K562 (cell line): Measurements from ENCODE around the gene SLC1A7. TPM values are rescaled to one million over a fixed set of nuclear protein-coding genes. Genes with fewer than 3 reads are reported as not detected.

ENCODE experiments used
- ATAC-seq: fragments of 200-7000 bp; cut with Tn5 transposase; 3 replicates; pipeline ENCODE4 v1.9.1; 2020; ENCODE audit warnings: moderate library complexity
- BruUV-seq: library from RNA; stranded (reverse); fragments of 400-500 nt; replicated peaks from 2 replicates; lab custom pipeline; 2021; lab: Mats Ljungman, UMichigan
- CTCF ChIA-PET: fragments of 300-600 bp; formaldehyde crosslinking; extraction: SDS; loops from one replicate; lab custom pipeline; 2021; ENCODE audit warnings: low intra/inter-chr PET ratio; lab: Yijun Ruan, JAX
- POLR2A ChIA-PET: fragments of 300-600, 350-650 bp; sonication (Branson Sonifier 250); formaldehyde crosslinking; extraction: SDS; loops from one replicate; lab custom pipeline; 2021; ENCODE audit warnings: antibody characterized with exemption, inconsistent platforms; lab: Yijun Ruan, JAX
- DNase-seq, 4 experiments: peaks; one replicate each; pipeline versions ENCODE4 v3.0.0 to v3.0.0-alpha.2; 2011 to 2018; ENCODE audit warnings: low spot score in 3 of 4, mixed read lengths in 3 of 4; ENCODE audit errors: extremely low read depth in 1 of 4
- FAIRE-seq: peaks from 2 replicates; lab custom pipeline; 2011; peaks lifted over from hg19 to GRCh38; lab: Jason Lieb, UNC
- H2AFZ ChIP-seq: 2 replicates; pipeline ENCODE4 v1.6.0; 2011; ENCODE audit warnings: low read depth, low read length, control low read depth, inconsistent platforms
- H3K27ac ChIP-seq: fragments of 200-600 bp; 3 replicates; pipeline ENCODE4 v1.8.0; 2011; ENCODE audit warnings: low read depth, mild to moderate bottlenecking, control low read depth, inconsistent platforms, low read length, moderate library complexity, mixed read lengths; ENCODE audit errors: extremely low read depth
- H3K27me3 ChIP-seq, 2 experiments: fragments of 300-600 bp in 1 of 2; 2 replicates in 1 of 2; 3 replicates in 1 of 2; pipeline versions ENCODE4 v1.6.0 to v1.8.0; 2011; ENCODE audit warnings: inconsistent platforms in 2 of 2, low read length in 2 of 2, mild to moderate bottlenecking in 1 of 2, mixed read lengths in 1 of 2, moderate library complexity in 1 of 2; ENCODE audit not compliant: control insufficient read depth in 2 of 2, insufficient read depth in 2 of 2
- H3K36me3 ChIP-seq: fragments of 300-600 bp; 3 replicates; pipeline ENCODE4 v1.8.0; 2011; ENCODE audit warnings: mild to moderate bottlenecking, low read length, inconsistent platforms; ENCODE audit not compliant: control insufficient read depth, insufficient read depth
- H3K4me1 ChIP-seq, 2 experiments: fragments of 200-600 bp in 1 of 2; replicated peaks in 1 of 2; 2 replicates in 1 of 2; 3 replicates in 1 of 2; pipeline versions ENCODE4 v1.5.1 to v1.8.0; 2011; ENCODE audit warnings: inconsistent platforms in 2 of 2, low read length in 2 of 2, mild to moderate bottlenecking in 1 of 2, mixed read lengths in 1 of 2, moderate library complexity in 1 of 2; ENCODE audit not compliant: control insufficient read depth in 2 of 2, insufficient read depth in 2 of 2
- H3K4me2 ChIP-seq: 2 replicates; pipeline ENCODE4 v1.6.1; 2011; ENCODE audit warnings: low read length, control low read depth, inconsistent platforms, mixed read lengths; ENCODE audit not compliant: insufficient read depth
- H3K4me3 ChIP-seq: fragments of 200-600 bp; sonication (generic), shearing (Covaris generic); 2 replicates; pipeline ENCODE4 v1.5.1; 2016; ENCODE audit warnings: control low read depth, inconsistent platforms
- H3K79me2 ChIP-seq: fragments of 200-600 bp; 3 replicates; pipeline ENCODE4 v1.8.0; 2011; ENCODE audit warnings: low read length, inconsistent platforms; ENCODE audit not compliant: control insufficient read depth, insufficient read depth
- H3K9ac ChIP-seq, 2 experiments: 2 replicates each; pipeline versions ENCODE4 v1.6.0 to v1.6.1; 2011; ENCODE audit warnings: low read depth in 2 of 2, low read length in 2 of 2, control low read depth in 1 of 2, inconsistent platforms in 1 of 2, mild to moderate bottlenecking in 1 of 2, mixed read lengths in 1 of 2; ENCODE audit not compliant: insufficient read depth in 1 of 2
- H3K9me1 ChIP-seq: one replicate; pipeline ENCODE4 v1.6.0; 2011; ENCODE audit warnings: inconsistent platforms, mild to moderate bottlenecking, low read length, moderate library complexity; ENCODE audit not compliant: control insufficient read depth, insufficient read depth
- H3K9me3 ChIP-seq: replicated peaks from 2 replicates; pipeline ENCODE4 v1.5.1; 2011; ENCODE audit warnings: low read depth, low read length, inconsistent platforms; ENCODE audit not compliant: control insufficient read depth, insufficient read depth
- H4K20me1 ChIP-seq: replicated peaks from 2 replicates; pipeline ENCODE4 v1.6.1; 2011; ENCODE audit warnings: low read length, inconsistent platforms, mixed read lengths; ENCODE audit not compliant: control insufficient read depth, insufficient read depth
- ARID2 ChIP-seq: fragments of 450-650 bp; IDR thresholded peaks from 2 replicates; pipeline ENCODE4 v1.6.1; 2017; ENCODE audit warnings: antibody characterized with exemption, mild to moderate bottlenecking
- FOSL1 ChIP-seq: fragments of 200-800 bp; sonication (Bioruptor generic); conservative IDR thresholded peaks from 2 replicates; pipeline ENCODE4 v1.6.1; 2016; ENCODE audit warnings: missing genetic modification characterization, missing compliant biosample characterization
- NEUROD1 ChIP-seq: fragments of 150-350 bp; IDR thresholded peaks from 2 replicates; pipeline ENCODE4 v1.6.1; 2014; ENCODE audit warnings: borderline replicate concordance, low read length, low read depth; ENCODE audit not compliant: partially characterized antibody
- NR2C2 ChIP-seq, 2 experiments: fragments of 200-800 bp in 1 of 2; sonication (Bioruptor generic) in 1 of 2; sonication (generic) in 1 of 2; formaldehyde crosslinking in 1 of 2; IDR thresholded peaks; 2 replicates each; pipeline versions ENCODE4 v1.6.1 to v1.8.0; 2016 to 2022; ENCODE audit warnings: mild to moderate bottlenecking in 1 of 2, missing compliant biosample characterization in 1 of 2, missing genetic modification characterization in 1 of 2, missing genetic modification reagents in 1 of 2
- NR4A1 ChIP-seq, 2 experiments: fragments of 250-450 bp in 1 of 2; fragments of 450-650 bp in 1 of 2; sonication (Bioruptor Pico) in 1 of 2; IDR thresholded peaks; 2 replicates each; pipeline versions ENCODE4 v1.4.0 to v1.6.1; 2016 to 2020; ENCODE audit warnings: mild to moderate bottlenecking in 2 of 2, missing compliant biosample characterization in 1 of 2, missing genetic modification characterization in 1 of 2, moderate library complexity in 1 of 2
- RAD21 ChIP-seq, 2 experiments: fragments of 250-450 bp in 1 of 2; fragments of 450-650 bp in 1 of 2; sonication (Bioruptor Pico) in 1 of 2; formaldehyde crosslinking in 1 of 2; IDR thresholded peaks in 1 of 2; conservative IDR thresholded peaks in 1 of 2; 2 replicates each; pipeline versions ENCODE4 v1.4.0 to v1.8.0; 2020 to 2022; ENCODE audit warnings: mild to moderate bottlenecking in 2 of 2, moderate library complexity in 1 of 2
- SIN3A ChIP-seq, 2 experiments: fragments of 150-350 bp in 1 of 2; IDR thresholded peaks; 2 replicates each; pipeline ENCODE4 v1.6.1; 2011 to 2016; ENCODE audit warnings: borderline replicate concordance in 2 of 2, low read depth in 2 of 2, low read length in 2 of 2, mild to moderate bottlenecking in 2 of 2, moderate library complexity in 2 of 2; ENCODE audit not compliant: control insufficient read depth in 1 of 2
- SRSF3 ChIP-seq: fragments of 200-400 bp; formaldehyde crosslinking; IDR thresholded peaks from 2 replicates; pipeline ENCODE4 v1.6.1; 2016; ENCODE audit warnings: mild to moderate bottlenecking, low read length, moderate library complexity; ENCODE audit not compliant: insufficient read depth
- TAL1 ChIP-seq: fragments of 450-650 bp; IDR thresholded peaks from 2 replicates; pipeline ENCODE4 v1.6.1; 2016; ENCODE audit warnings: mild to moderate bottlenecking
- TCFL5 ChIP-seq: fragments of 250-450 bp; sonication (Bioruptor Pico); conservative IDR thresholded peaks from 2 replicates; pipeline ENCODE4 v1.6.1; 2021; ENCODE audit warnings: mild to moderate bottlenecking, moderate library complexity, matching md5 sums
- YBX1 ChIP-seq: fragments of 450-650 bp; IDR thresholded peaks from 2 replicates; pipeline ENCODE4 v1.7.1; 2016; ENCODE audit warnings: mild to moderate bottlenecking
- ZNF174 ChIP-seq: fragments of 250-450 bp; sonication (Bioruptor Pico); IDR thresholded peaks from 2 replicates; pipeline ENCODE4 v1.4.0; 2020; ENCODE audit warnings: mild to moderate bottlenecking
- WGBS: fragments of 100-300 bp; shearing (Covaris generic); methylation state at CpG from one replicate; pipeline ENCODE4 v1.1.6; 2016; ENCODE audit warnings: low coverage, mixed read lengths; ENCODE audit not compliant: insufficient coverage; ENCODE audit errors: missing lambda C conversion rate; 5-methylcytosine and 5-hydroxymethylcytosine counted together
- in situ Hi-C: fragments of 300-500 bp; cut with MboI; formaldehyde crosslinking; loops from 4 replicates; pipeline ENCODE4 v1.15.0; 2018; ENCODE audit warnings: inconsistent platforms, mixed read lengths
- intact Hi-C: fragments of 100-400 bp; cut with micrococcal nuclease; formaldehyde crosslinking; loops from 2 replicates; pipeline ENCODE4 v1.14.2; 2022
- polyA plus RNA-seq, 8 experiments: library from polyadenylated mRNA; depleted of rRNA in 4 of 8; stranded (reverse) in 5 of 8; unstranded in 3 of 8; fragments of >200 nt; fragmentation: Nextera tagmentation in 2 of 8; fragmentation: Illumina TruSeq in 1 of 8; extraction: Ambion mirVana in 2 of 8; extraction: Trizol in 1 of 8; gene quantifications; 2 replicates each; pipeline versions ENCODE4 v1.2.1 to v1.2.3, GENCODE V29; 2011 to 2014; ENCODE audit warnings: inconsistent platforms in 1 of 8, missing spikeins in 1 of 8
- total RNA-seq, 7 experiments: library from RNA; depleted of rRNA in 6 of 7; stranded (reverse); fragments of >200 nt in 6 of 7; fragmentation: Illumina TruSeq in 2 of 7; extraction: Trizol in 2 of 7; gene quantifications; 2 replicates each; pipeline versions ENCODE4 v1.2.1 to v1.2.3, GENCODE V29; 2011 to 2021; ENCODE audit warnings: low replicate concordance in 1 of 7

The SLC1A7 gene
- total and polyA plus RNA-seq, 9 of the 15 experiments (the other 6 are each of a cell fraction or from before 2014, with no cell fraction given), result 0.07 TPM; not detected in 8

DNA sequence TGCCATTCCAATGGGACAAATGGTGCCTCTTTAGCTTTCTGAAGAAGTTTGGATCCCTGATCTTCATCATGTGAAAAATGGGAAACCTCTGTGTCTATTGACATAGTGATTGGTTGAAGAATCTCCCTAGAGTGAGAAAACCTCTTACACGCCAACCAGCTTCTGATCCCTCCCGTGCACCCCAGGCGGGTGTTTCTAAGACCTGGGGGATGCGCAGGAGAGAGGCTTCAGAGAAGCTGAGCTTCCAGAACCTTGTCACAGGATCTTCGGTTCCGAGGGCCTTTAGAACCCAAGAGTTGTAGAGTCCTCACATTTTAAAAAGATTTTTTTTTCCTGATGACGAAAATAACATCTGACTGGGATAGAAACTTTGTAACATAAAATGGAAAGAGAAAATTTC lies 69.2 kb downstream of the SLC1A7 start (continued):
- TF ChIP-seq RAD21 (CRISPR knock-in tag; conservative IDR thresholded peaks at IDR 0.05 in 1 of 2, IDR thresholded peaks at IDR 0.05 in 1 of 2), result no peak
- TF ChIP-seq SRSF3, result no peak
- no peak for TF ChIP-seq FOSL1
- no peak for TF ChIP-seq ZNF174 (CRISPR knock-in tag)
- no peak for TF ChIP-seq NR4A1 (CRISPR knock-in tag; IDR thresholded peaks at IDR 0.05)
- no peak for TF ChIP-seq NR4A1 (tag; IDR thresholded peaks at IDR 0.05)
- TF ChIP-seq TCFL5 (CRISPR knock-in tag), result no peak

DNA sequence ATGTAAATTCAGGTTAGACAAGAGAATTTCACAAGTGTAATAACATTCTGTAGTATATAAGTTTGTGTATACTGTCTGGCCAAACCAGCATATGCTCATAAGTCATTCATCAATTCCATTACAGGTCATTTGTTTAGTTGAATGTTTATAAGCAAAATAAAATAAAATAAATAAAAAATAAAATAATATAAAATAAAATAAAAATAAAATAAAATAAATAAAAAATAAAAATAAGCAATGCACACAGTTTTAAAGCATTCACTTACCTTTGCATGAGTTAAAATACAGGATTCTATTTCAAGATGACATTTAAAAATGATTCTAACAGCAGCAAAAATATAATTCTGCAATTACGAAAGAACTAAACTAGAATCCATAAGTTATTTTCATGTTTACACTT lies 70.5 kb downstream of the SLC1A7 start:
- no peak overlapping the region for H3K4me3 ChIP-seq
- CTCF ChIA-PET, result no interaction called here
- H3K36me3 ChIP-seq, result no peaks in the 10 kb centered on the region
- H3K4me1 ChIP-seq, result peaks cover 0 to 28% of the 10 kb centered on the region in 2 experiments; a peak in 2 of 5 replicates
- H3K27ac ChIP-seq, result no peak overlapping the region
- in situ Hi-C loops, result no loop called here
- no peaks in the 10 kb centered on the region for H3K79me2 ChIP-seq
- no peak for FAIRE-seq
- H3K27me3 ChIP-seq, result peaks cover 14 to 33% of the 10 kb centered on the region in 2 experiments; a peak in 4 of 5 replicates
- H3K4me2 ChIP-seq, result no peak overlapping the region
- DNase-seq, result no peak
- H4K20me1 ChIP-seq, result no peaks in the 10 kb centered on the region
- no peak for TF ChIP-seq YBX1
- TF ChIP-seq ARID2, result no peak
- TF ChIP-seq NR2C2 (CRISPR knock-in tag; IDR thresholded peaks at IDR 0.05), result no peak
- no peak for TF ChIP-seq NR2C2 (tag; IDR thresholded peaks at IDR 0.05)
- no peak for TF ChIP-seq SIN3A (IDR thresholded peaks at IDR 0.05; ENCODE audit: borderline replicate concordance in 2 of 2, control insufficient read depth in 1 of 2, low read depth in 2 of 2, low read length in 2 of 2)
- no peak for TF ChIP-seq TAL1
- no peak for TF ChIP-seq NEUROD1
- TF ChIP-seq, all 486 proteins: peak for 0
- 29% methylated on average over 1 of the region's 1 CpG for WGBS
- no peak for ATAC-seq
- intact Hi-C loops, result no loop called here
- POLR2A ChIA-PET, result interaction anchor here (0.6 to 1.3 kb wide), 3 partner anchors 8 to 128 kb away, joined by 3 to 5 read pairs (median 4); no protein-coding TSS in a partner anchor
- no peaks in the 10 kb centered on the region for H3K9me3 ChIP-seq
- no TSS peak for BruUV-seq
- no peaks in the 10 kb centered on the region for H3K9me1 ChIP-seq
- no peak overlapping the region for H3K9ac ChIP-seq
- no peak overlapping the region for H2AFZ ChIP-seq
